ENCODE data around the gene HOXA9. TPM values are rescaled to one million over a fixed set of nuclear protein-coding genes. Genes with fewer than 3 reads are reported as not detected.

The HOXA9 gene
- total RNA-seq, 1 donor from 2014 or later = not detected

DNA sequence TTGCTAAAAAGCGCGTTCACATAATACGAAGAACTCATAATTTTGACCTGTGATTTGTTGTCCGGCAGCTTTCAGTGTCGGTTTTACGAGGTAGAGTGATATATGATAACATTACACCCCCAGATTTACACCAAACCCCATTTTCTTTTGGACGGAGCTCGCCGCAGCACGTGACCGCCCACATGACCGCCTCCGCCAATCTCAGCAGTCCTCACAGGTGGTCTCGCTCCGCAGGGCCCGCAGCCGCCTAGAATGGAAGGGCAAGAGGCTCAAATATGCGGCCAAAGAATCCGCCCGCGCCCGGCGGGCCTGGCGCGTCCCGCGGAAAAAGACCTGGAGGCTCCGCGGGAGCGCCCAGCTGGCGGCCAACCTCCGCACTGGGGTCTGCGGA is 8.8 kb downstream of the HOXA9 start, which contains the start of gene HOXA7:
HOXA7 (minus strand) TSS at position 168 of the 391 bp plus-strand sequence; CDS start at position 38, 130 bp downstream.
- intact Hi-C loops (cut with micrococcal nuclease) = no loop called here

DNA sequence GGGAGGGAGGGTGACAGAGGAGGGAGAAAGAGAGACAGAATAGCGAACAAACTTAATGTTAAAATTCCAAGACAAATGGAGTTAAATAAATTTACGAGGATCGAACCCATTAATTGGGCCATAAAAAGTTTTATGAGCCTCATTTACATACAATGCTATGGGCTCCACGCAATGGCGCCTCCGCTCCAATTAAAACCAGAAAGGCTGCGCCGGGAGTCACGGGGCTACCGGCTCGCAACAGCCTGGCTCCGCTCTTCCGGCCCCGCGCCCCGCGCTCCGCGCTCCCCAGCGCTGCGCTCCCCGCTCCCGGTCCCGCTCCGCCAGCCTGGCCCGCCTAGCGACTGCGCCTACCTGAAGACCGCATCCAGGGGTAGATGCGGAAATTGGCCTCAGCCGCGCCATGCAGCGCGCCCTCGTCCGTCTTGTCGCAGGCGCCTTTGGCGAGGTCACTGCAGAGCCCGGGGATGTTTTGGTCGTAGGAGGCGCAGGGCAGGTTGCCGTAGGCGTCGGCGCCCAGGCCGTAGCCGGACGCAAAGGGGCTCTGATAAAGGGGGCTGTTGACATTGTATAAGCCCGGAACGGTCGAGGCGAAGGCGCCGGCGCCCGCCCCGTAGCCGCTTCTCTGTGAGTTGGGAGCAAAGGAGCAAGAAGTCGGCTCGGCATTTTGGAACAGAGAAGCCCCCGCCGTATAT is 9.4 kb downstream of the HOXA9 start:
- intact Hi-C loops (cut with micrococcal nuclease) = no loop called here

DNA sequence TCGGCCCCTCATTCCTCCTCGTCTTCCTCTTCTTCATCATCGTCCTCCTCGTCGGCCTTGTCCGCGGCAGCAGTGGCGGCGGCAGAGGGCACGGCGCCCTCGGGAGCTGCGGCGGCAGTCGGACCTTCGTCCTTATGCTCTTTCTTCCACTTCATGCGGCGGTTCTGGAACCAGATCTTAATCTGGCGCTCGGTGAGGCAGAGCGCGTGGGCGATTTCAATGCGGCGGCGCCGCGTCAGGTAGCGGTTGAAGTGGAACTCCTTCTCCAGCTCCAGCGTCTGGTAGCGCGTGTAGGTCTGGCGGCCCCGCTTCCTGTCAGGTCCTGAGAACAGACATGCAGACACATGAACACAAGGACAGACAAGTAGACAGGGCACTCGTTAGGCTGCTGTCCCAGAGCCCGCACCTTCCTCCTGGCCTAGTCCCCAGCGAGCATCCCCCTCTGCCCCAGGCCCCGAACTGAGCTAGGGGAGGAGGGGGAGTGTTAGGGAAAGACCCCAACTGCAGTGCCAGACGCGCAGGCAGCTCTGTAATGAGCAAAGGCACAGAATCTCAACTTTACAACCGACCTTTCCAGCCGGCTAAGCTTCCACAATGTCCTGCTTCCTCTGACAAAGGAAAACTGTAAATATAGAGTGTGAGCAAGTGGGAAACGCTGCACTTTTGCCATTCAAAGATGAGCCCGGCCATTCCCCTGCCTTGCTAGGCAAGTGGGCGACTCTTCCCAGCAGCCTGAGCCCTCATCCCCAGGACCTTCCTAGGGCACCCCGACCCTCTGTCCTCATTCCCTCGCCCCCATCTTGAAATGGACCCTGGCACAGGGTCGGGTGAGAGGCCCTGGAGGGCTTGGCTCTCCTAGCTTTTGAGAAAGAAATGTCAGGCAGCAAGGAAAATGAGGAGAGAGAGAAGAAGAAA is 10.2 kb downstream of the HOXA9 start:
- intact Hi-C loops (cut with micrococcal nuclease) = no loop called here

DNA sequence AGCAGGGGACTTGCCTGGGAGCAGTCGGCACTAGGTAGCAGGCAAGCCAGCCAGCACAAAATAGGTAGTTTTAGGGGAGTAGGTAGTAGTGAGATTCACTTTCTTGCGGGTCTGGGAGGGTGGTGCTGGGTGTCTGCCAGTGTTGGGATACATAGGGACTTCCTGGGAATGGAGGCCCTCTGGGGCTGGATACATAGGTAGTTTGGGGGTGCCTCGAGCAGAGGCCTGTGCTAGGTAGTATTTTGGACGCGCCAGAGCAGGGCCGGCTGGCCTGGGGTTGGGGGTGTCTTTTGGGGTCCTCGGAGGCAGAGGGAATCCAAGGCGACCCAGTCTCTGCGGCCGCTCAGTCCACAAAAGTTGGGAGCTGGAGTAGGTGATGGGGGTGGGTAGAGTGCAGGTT is 11.0 kb downstream of the HOXA9 start:
- intact Hi-C loops (cut with micrococcal nuclease) = no loop called here

DNA sequence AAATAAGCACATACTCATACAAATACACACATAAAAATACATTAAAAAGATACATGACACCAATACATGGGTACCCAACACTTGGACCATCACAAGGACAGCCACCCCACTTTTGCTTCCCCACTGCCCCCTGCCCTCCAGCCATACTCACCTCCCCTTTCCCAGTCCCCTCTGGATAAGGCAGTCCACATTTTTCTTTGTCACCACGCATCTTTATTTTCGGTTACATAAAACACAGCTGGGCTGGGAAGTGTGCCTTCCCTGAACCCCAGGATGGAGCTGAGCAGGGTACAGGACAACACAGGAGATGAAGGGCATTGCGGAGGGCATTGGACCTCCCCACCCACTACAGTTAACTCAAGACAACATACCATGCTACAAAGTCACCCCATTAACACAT is 11.8 kb downstream of the HOXA9 start:
- intact Hi-C loops (cut with micrococcal nuclease) = no loop called here

DNA sequence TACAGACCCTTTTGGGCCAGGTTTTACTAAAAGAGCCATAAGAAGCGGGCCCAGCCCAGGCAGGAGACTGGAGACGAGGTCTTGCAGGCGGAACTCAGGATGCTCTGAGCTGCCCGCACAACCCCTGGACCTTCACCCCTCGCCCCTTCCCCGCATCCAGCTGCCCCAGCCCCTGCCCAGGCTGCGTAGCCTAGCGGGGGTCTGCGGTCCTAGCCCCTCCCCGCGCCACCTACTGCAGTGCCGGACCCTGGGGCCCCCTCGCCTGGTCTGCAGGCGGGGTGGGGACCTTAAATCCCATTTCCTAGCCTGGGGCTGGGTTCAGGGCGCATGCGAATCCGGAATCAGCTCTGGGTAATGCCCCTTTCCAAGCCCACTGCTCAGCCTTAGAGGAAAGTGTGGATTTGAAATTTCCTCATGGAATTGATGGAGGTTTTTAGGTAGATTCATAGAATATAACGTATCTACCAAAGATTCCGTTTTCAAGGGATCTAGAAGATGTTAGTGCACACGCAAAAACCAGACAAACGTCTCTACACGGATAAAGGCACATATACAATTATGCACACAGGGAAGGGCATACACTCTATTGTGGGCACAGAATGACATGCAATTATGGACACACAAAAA is 12.4 kb downstream of the HOXA9 start:
- intact Hi-C loops (cut with micrococcal nuclease) = no loop called here

DNA sequence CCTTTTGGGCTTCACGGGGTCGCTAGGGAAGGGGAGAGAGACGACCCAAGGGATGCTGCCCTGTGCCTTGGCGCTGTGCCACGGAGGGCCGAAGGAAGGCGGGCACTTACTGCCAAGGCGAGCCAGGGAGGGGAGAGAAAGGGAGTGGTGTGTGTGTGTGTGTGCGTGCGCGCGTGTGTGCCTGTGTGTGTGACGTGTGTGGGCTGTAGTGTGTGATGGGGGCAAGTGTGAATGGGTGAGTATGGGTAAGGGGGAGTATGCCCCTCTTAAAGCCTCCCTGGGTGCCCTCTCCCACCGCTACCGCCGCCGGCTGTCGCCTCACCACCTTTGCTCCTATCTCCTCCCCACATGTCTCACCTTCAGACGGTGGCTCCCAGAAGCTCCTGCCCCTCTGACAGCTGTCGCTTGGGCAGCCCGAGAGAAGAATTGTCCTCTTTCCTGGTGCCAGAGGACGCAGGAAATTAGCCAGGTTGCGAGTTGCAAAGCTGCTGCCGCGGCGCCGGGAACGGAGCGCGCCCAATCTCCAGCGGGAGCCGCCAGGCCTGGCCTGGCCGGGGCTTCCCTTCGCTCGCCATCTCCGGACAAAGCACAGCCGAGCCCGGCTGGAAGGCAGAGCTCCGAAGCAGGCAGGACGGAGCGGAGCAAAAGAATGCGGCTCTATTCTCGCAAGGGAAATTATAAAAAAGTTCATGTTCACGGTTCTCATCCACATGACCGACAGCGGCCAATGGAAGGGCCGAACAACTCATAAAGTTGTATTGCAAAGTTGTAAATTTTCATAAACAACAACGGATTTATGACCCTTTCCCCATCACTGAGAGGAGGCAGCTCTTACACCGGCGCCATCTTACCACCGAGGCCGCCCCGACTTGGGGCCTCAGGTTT is 13.2 kb downstream of the HOXA9 start, which contains the start of gene HOXA3:
HOXA3 (minus strand) TSS at position 653 of the 885 bp plus-strand sequence. CDS start 41,943 bp downstream, outside the sequence.
- intact Hi-C loops (cut with micrococcal nuclease) = loop anchor here (1.0 to 2.0 kb wide), 4 partner anchors 9 to 1295 kb away; partner anchors contain the start of gene HOXA1

DNA sequence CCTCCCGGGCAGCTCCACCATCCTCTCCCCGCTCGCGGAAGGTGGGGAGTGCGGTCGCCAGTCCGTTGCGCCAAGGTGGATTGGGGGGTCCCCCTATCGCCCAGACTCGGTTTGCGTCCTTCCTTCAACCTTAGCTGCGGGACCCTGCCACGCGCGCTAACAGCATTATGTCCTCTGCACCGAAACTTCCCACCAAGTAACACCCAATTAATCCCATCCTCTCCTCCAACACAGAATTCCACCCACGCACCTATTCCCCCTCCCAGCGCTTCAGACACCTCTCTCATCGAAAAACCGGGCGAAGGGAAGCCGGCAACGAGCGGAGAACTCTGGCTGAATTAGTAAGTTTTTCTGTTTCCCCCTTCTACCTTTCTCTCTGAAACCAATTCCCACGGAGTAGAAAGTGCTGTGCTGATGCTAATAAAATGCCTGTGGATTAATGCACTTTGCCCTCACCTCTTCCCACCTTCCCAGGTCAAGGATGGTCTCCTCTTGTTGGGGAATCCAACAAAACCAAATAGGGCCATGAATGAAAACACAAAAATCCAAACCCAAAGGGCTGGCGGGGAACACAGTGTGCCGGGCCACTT is 13.9 kb downstream of the HOXA9 start:
- intact Hi-C loops (cut with micrococcal nuclease) = loop anchor here (1.0 to 2.0 kb wide), 4 partner anchors 10 to 1295 kb away; partner anchors contain the start of gene HOXA1

DNA sequence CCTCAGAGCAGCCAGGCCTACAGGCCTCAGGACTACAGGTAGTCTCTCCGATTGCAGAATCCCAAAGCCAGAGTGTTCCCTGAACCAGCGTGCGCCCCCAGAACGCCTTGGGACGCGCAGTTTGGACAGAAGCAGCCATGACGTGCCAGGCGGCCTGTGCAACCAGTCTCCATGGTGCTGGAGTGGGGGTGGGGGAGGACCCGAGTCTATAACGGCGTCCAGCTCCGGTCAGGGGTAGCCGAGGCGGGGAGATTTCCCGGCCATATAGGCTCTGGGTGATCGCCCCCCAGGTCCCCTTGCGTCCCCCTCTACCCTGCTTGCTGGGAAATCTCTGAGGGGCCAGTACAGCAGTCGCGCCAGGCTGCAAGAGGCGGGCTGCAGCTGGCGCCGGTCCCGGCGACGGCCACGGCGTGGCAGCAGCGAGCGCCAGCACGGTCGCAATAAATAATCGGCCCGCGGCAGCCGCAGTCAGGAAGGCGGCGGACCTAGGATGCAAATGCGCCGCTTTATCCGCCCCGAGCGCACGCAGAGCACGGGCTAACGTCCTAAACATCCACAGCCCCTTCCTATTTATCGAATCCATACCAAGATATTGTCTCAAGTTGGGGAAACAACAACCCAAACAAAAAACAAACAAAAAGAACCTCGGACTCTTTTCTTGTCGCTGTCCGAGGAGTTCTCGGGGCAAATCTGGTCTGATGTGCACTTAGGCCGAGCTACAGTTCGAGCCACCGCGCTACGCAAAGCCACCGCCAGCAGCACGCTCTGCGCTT is 14.6 kb downstream of the HOXA9 start:
- intact Hi-C loops (cut with micrococcal nuclease) = loop anchor here (1.0 to 2.0 kb wide), 4 partner anchors 11 to 1294 kb away; partner anchors contain the start of gene HOXA1

DNA sequence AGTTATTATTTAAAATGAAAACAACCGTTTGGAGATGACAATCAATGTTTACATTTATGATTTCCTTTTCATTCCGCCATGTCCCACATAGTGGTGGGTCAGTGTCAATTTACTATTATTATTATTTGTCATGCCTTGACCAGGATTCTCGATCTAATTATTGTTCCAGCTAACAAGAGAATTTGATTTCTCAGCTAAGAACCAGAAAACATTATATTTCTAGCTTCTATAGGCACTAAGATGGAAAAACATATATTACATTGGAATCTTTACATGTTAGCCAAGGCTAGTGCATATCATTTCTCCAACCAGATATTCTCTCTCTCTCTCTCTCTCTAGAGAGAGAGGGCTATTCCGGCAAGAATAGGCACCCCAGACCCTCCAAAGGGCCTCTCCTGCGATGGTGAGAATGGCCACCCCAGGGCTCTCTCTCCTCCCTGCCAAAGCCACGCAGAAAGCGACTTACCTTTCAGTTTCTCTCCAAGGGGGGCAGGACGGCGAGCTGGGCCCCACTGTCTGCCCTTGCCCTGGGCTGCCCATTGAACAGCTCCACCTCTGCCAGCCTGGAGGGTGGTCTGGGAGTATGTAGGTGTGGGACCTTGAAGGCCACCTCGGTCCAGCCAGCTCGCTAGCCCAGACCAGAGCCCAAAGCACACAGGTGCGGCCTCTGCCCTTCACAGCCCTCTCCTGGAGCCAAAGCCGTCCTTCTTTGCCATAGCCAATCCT is 15.3 kb downstream of the HOXA9 start:
- intact Hi-C loops (cut with micrococcal nuclease) = loop anchor here (2.0 kb wide), 3 partner anchors 15 to 1293 kb away; partner anchors contain the start of gene HOXA1

DNA sequence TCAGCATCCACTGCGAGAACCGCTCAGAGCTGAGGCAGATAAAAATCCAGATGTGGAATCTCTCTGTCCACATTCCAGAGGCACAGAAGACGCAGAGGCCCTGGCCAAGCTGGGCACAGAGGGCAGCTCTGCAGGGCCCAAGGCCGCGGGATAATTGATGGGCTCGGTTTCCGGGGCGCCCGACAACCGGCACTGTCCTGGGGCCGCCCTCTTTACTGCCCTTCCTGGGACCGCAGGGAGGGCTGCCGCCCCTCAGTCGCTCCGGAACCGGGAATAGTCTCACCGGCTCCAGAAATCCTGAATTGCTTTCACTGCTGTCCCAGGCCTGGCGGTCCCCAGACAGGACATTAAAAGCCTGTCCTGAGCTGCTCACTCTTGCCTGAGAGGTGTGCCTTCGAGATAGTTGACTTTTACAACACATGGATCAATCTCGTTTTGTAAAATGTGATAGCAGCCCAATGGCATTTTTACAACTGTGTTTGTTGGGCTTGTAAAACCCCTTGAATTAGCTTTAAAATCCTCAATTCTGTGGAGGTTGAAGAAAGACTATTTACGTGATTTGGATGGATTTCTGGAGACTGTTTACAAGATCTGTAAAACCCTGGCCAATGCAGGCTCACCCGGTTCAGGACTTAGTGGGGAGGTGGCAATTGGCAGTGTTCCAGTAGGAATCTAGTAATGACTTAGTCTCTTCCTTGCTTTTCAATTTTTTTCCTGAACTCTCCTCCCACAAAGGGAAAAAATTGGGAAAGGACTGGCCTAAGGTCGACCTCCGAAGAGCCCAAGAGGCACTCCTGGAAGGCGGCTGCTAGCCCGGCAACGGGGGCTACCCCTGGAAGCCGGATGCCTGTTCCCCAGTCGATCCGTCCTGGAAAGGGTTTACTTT is 16.3 kb downstream of the HOXA9 start:
- intact Hi-C loops (cut with micrococcal nuclease) = no loop called here

DNA sequence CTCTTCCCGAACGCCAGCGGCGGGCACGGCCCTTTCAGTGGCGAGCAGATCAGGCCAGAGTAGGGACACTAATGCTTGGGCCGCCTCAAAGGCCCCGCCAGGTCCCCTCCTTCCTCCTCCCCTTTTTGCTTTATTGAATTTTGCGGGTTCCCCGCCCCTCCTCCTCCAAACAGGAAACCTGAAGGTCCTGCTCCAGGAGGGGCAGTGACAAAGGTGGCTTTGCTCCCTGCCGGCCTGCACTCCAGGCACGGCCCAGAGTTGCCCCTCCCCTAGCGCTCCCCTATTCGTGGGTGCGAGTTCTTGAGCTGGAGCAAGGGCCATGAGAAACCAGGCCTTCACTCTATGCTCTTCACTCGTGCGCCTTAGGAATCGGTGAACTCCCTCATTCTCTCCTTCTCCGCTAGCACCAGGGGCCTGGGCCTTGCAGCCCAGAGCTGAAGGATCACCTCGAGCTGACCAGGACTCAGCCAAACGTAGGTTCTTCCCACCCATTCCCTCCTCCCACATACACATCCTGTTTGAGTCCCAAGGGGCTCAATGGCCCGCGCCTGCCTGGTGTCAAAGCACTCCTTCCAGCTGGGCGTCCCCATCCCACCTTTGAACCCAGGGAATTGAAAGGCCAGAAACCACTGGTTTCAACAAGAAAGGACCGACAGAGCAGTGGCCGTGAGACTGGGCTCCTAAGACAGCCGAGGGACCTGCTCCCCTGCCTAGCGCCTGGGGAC is 17.1 kb downstream of the HOXA9 start:
- intact Hi-C loops (cut with micrococcal nuclease) = no loop called here

DNA sequence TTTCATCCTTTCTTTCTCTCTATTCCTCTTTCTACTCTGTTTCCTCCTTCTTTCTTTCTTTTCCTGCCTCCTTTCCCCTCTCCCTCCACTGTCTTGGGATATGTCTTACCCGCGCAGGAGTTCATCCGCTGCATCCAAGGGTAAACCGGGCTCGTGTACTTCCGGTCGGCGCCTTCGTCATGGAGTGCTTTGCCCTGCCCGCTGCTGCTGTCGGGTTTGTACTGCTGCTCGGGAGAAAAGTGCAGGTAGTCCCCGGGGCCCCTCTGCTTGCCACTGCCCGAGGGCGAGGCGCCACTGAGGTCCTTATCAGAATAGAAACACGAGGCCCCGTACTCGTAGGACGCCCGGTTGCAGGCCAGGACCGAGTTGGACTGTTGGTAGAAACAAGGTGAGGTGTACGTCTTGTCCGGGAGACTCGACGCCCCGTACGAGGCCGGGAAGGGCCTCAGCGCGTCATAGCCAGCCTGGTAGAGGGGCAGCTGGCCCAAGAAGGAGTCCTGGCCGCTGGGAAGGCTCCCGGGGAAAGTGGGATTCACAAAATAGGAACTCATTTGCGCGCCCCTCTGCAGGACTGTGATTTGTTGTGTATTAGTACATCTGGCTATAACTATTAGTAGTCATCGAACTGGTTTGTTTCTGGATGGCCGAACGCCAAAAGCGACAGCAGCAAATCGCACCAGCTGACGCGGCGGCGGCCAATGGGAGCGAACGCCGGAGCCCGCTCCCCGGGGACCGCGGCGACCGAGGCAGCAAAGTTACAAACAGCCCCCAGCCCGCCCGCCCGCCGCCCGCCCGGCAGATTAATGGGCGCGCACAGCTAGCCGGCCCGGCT is 17.9 kb downstream of the HOXA9 start, which contains the start of gene HOXA6:
HOXA6 (minus strand) TSS at position 576 of the 832 bp plus-strand sequence; CDS start at position 551, 25 bp downstream.
- intact Hi-C loops (cut with micrococcal nuclease) = no loop called here

DNA sequence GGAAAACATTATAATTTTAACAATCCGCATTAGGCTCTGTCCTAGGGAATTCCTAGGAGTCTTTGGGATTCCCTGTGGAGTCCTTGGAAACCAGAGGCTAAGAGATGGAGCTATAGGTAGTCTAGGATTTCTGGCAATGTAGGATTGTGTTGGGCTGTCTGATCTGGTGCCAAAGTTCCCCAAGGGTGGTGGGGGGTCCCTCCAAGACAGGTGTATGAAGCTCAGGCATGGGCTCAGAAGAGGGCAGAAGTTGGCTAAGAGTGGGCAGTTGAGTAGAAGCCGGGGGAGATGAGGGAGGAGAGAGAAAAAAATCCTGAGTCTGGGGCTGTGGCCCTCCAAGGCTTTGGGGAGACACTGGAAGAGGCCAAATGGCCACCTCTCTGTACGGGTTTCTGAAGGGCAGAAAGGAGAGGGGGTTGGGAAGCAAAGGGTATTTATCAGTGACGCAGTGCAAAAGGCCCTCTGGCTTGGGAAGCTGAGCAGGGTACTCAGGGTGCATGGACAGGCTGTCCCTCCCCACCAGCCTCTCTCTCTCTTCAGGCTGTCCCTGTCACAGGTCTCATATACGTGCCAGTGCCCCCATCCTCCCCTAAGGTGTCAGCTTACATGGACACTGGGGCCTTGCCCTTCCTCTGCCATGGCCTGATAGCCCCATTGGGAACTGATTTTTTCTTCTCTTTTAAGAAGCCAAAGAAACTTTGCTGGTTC is 18.7 kb downstream of the HOXA9 start:
- intact Hi-C loops (cut with micrococcal nuclease) = no loop called here

DNA sequence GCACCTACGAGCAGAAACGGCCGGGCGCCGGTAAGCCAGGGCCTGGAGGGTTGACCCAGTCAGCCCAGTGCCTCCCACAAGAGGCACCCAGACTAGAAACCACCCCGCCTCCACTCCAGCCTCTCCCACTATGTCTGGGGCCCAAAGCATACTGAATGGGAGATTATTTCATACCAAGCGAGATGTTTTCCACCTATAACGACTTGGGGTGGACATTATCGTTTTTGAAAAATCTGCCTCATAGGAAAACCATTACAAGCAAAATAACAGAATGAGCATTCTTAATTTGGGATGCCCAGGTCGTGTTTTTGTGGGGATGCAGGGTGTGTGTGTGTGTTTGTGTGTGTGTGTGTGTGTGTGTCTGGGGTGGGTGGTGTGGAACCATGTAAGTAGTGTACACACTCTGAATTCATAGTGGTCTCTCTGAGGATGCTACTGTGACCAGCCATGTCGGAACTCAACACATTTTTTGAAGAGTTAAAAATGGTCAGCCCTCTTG is 19.4 kb downstream of the HOXA9 start:
- intact Hi-C loops (cut with micrococcal nuclease) = no loop called here

All from T-helper 1 cell treated with Interleukin-12 subunit alpha and Interleukin-12 subunit beta and Interleukin-4 antibody, amounts not matched to agents 30 ng/mL and 1 ng/mL, for 36 hours (primary cell).